Naive thymus-derived CD4-positive, alpha-beta T cell (primary cell): ENCODE results near the gene PTPRN2. TPM values are rescaled to one million over a fixed set of nuclear protein-coding genes. Genes with fewer than 3 reads are reported as not detected.
"Not testable (repeated sequence)": the region's sequence is repeated elsewhere in the genome, so short reads cannot be mapped to it uniquely, and the experiment has no call there.

Source experiments
- ATAC-seq: fragments of 150-1000 bp; cut with Tn5 transposase; 2 replicates; pipeline ENCODE4 v1.10.0; 2021; ENCODE audit warnings: mild to moderate bottlenecking, moderate library complexity
- CTCF ChIA-PET: fragments of 350-600 bp; sonication (Branson Sonifier 250); formaldehyde crosslinking; loops from one replicate; lab custom pipeline; 2021; ENCODE audit warnings: antibody characterized with exemption; lab: Charles Lee
- POLR2A ChIA-PET: fragments of 350-600 bp; sonication (Branson Sonifier 250); formaldehyde crosslinking; loops from one replicate; lab custom pipeline; 2021; ENCODE audit warnings: antibody characterized with exemption, inconsistent platforms; lab: Charles Lee
- DNase-seq, 9 donors: peaks; one replicate each; pipeline versions ENCODE4 v3.0.0 to v3.0.0-alpha.2; 2020 to 2022; ENCODE audit warnings: mixed read lengths in 1 of 9
- H3K27ac ChIP-seq: one replicate; pipeline ENCODE4 v1.7.0; 2013; ENCODE audit warnings: mild to moderate bottlenecking, low read depth, low read length, moderate library complexity
- H3K27me3 ChIP-seq, 2 donors: one replicate each; pipeline ENCODE4 v1.7.0; 2013; ENCODE audit warnings: low read length in 2 of 2, mild to moderate bottlenecking in 2 of 2, moderate library complexity in 2 of 2; ENCODE audit not compliant: control insufficient read depth in 2 of 2, insufficient read depth in 2 of 2
- H3K36me3 ChIP-seq, 3 experiments: 1 replicate in 2 of 3; 2 replicates in 1 of 3; pipeline ENCODE4 v1.7.0; 2013; ENCODE audit warnings: low read length in 3 of 3, mild to moderate bottlenecking in 3 of 3, moderate library complexity in 1 of 3; ENCODE audit not compliant: insufficient read depth in 3 of 3, control insufficient read depth in 2 of 3
- H3K4me1 ChIP-seq, 2 donors: one replicate each; pipeline ENCODE4 v1.7.0; 2013; ENCODE audit warnings: low read length in 2 of 2, mild to moderate bottlenecking in 2 of 2, moderate library complexity in 1 of 2; ENCODE audit not compliant: control insufficient read depth in 2 of 2, insufficient read depth in 2 of 2
- H3K4me3 ChIP-seq: 2 replicates; pipeline ENCODE4 v1.7.0; 2013; ENCODE audit warnings: mild to moderate bottlenecking, low read length
- H3K9me3 ChIP-seq, 3 experiments: 1 replicate in 2 of 3; 2 replicates in 1 of 3; pipeline ENCODE4 v1.7.0; 2013; ENCODE audit warnings: low read length in 3 of 3; ENCODE audit not compliant: control insufficient read depth in 2 of 3
- H3K27ac Mint-ChIP-seq, 9 donors: one replicate each; pipeline ENCODE4 v1.8.0; 2020 to 2022; ENCODE audit warnings: mixed read lengths in 9 of 9, mild to moderate bottlenecking in 8 of 9, moderate library complexity in 5 of 9, inconsistent platforms in 2 of 9
- H3K27me3 Mint-ChIP-seq, 5 donors: one replicate each; pipeline ENCODE4 v1.8.0; 2021 to 2022; ENCODE audit warnings: mixed read lengths in 5 of 5, mild to moderate bottlenecking in 1 of 5
- H3K36me3 Mint-ChIP-seq, 5 donors: one replicate each; pipeline ENCODE4 v1.8.0; 2020 to 2022; ENCODE audit warnings: mixed read lengths in 5 of 5, mild to moderate bottlenecking in 3 of 5, inconsistent platforms in 1 of 5
- H3K4me1 Mint-ChIP-seq, 7 donors: one replicate each; pipeline ENCODE4 v1.8.0; 2020 to 2022; ENCODE audit warnings: mixed read lengths in 7 of 7, mild to moderate bottlenecking in 3 of 7, inconsistent platforms in 1 of 7
- H3K4me3 Mint-ChIP-seq, 10 donors: one replicate each; pipeline ENCODE4 v1.8.0; 2020 to 2022; ENCODE audit warnings: mild to moderate bottlenecking in 10 of 10, mixed read lengths in 10 of 10, moderate library complexity in 6 of 10, inconsistent platforms in 2 of 10
- H3K9me3 Mint-ChIP-seq, 11 donors: one replicate each; pipeline ENCODE4 v1.8.0; 2020 to 2022; ENCODE audit warnings: mixed read lengths in 11 of 11, mild to moderate bottlenecking in 4 of 11, inconsistent platforms in 1 of 11, moderate library complexity in 1 of 11
- intact Hi-C, 2 donors: fragments of 100-400 bp; cut with micrococcal nuclease; formaldehyde crosslinking; loops; one replicate each; pipeline ENCODE4 v1.15.1; 2023
- polyA plus RNA-seq, 2 donors: library from polyadenylated mRNA; unstranded; fragments of 300-500 nt; fragmentation: Illumina TruSeq; gene quantifications; one replicate each; pipeline ENCODE4 v1.2.3, GENCODE V29; 2021
- total RNA-seq, 6 experiments: library from RNA in 5 of 6; stranded (reverse) in 5 of 6; gene quantifications; 1 replicate in 5 of 6; 2 replicates in 1 of 6; pipeline ENCODE4 v1.2.3 and lab custom pipeline; 2021 to 2026

PTPRN2 gene
- total and polyA plus RNA-seq, 7 experiments from 2014 or later, result 0.58 to 2.3 (median 1.4) TPM

GRCh38 chr7:158351481-158351880 lies 236.1 kb downstream of the PTPRN2 start:
- H3K4me3 Mint-ChIP-seq, result no peak overlapping the region
- no peak overlapping the region for H3K27ac Mint-ChIP-seq
- H3K4me1 ChIP-seq, result no peaks in the 10 kb centered on the region
- POLR2A ChIA-PET, result no interaction called here
- no peak overlapping the region for H3K4me3 ChIP-seq
- CTCF ChIA-PET, result no interaction called here
- ATAC-seq (no peak), DNase-seq (no peak)
- intact Hi-C loops, result no loop called here
- H3K27me3 Mint-ChIP-seq, result peaks cover 0 to 18% (median 14%) of the 10 kb centered on the region in 5 donors
- peaks cover 0 to 13% (median 0%) of the 10 kb centered on the region in 5 donors for H3K36me3 Mint-ChIP-seq
- H3K9me3 ChIP-seq, result no peaks in the 10 kb centered on the region
- H3K27ac ChIP-seq, result no peak overlapping the region
- H3K4me1 Mint-ChIP-seq, result no peaks in the 10 kb centered on the region
- H3K27me3 ChIP-seq, result no peaks in the 10 kb centered on the region
- peaks cover 0 to 35% (median 14%) of the 10 kb centered on the region in 11 donors for H3K9me3 Mint-ChIP-seq
- H3K36me3 ChIP-seq, result no peaks in the 10 kb centered on the region

DNA sequence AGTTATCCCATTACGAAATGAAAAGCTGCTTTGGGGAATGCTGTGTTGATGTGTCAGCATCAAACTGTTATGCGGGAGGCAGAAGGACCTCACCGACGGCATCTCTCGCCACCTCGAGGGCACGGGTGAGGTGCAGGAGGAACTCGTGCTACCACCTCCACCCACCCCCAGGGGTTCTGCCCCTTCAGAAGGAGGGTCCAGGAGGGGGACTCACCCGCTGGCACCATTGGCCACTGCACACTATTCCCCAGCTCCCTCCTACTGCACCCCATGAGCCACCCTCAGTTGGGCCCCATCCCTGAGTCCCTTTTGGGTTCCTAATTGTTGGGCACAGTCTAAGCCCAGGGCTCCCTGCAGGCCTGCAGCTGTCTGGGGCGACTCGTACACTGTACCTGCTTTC lies 236.6 kb downstream of the PTPRN2 start:
- no peaks in the 10 kb centered on the region for H3K4me1 ChIP-seq

DNA sequence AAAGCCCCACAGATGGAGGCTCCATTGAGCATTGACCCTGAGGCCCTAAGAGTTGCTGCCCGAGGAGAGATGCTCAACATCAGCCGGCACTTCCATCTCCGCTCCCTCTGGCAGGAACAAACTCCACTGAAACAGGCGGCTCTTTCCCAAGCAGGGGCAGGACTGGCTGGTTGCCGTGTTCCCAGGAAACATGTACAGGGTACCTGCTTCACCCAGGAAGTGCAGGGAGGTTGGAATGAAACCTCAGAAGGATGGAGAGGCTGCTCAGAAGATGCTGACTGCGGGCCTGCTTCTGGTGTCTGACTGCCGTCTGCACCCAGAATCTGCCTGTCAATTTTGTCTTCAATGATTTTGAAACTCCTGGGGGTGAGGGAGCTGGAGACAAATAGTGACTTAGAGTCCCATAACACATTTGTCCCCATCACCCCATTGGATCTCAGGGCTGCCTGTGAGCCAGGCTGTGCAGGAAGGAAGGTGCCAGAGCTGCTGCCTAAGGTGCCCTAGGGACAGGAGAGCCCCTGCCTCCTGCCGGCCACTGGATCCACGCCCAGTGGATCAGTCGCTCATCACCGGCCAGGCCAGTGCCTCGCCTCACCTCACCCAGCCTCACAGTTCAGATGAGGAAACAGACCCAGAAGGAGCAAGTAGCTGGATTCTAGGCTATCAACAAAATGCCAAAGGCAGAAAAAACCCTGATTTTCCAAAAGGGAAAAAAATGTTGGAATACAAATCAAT lies 237.3 kb downstream of the PTPRN2 start:
- POLR2A ChIA-PET, result no interaction called here
- no peak overlapping the region for H3K27ac Mint-ChIP-seq
- no peak for DNase-seq

More for the DNA sequence above, 236.6 kb downstream of the PTPRN2 start:
- Histone ChIP-seq H3K4me3 (no peak overlapping the region), H3K9me3 (no peaks in the 10 kb centered on the region), H3K27me3 (no peaks in the 10 kb centered on the region), H3K27ac (no peak overlapping the region), H3K36me3 (no peaks in the 10 kb centered on the region)
- ATAC-seq (peak; percentile 44), DNase-seq (no peak)
- no peaks in the 10 kb centered on the region for H3K4me1 Mint-ChIP-seq
- H3K9me3 Mint-ChIP-seq, result peaks cover 0 to 31% (median 10%) of the 10 kb centered on the region in 11 donors
- peaks cover 0 to 13% (median 0%) of the 10 kb centered on the region in 5 donors for H3K36me3 Mint-ChIP-seq
- ChIA-PET CTCF (no interaction called here), POLR2A (no interaction called here)
- H3K27me3 Mint-ChIP-seq, result peaks cover 0 to 14% (median 10%) of the 10 kb centered on the region in 5 donors
- intact Hi-C loops, result no loop called here
- H3K27ac Mint-ChIP-seq, result no peak overlapping the region
- no peak overlapping the region for H3K4me3 Mint-ChIP-seq

DNA sequence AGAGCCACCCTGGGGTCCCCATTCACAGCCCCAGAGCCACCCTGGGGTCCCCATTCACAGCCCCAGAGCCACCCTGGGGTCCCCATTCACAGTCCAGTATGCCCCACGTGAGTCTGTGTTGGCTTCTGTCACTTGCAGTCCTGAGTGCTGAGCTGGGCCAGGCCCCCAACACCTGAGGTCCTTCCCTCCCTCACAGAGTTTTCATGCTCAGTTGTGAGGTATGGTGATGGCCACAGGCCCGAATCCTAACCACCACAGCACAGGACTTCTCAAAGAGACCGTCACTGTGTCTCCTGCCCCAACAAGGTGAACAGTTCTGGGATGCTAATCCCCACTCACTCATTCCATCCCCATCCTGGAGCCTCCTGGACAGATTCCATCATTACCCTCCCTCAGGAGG lies 239.2 kb downstream of the PTPRN2 start:
- Histone ChIP-seq H3K9me3 (no peaks in the 10 kb centered on the region), H3K27me3 (no peaks in the 10 kb centered on the region), H3K4me1 (no peaks in the 10 kb centered on the region), H3K27ac (no peak overlapping the region), H3K4me3 (no peak overlapping the region), H3K36me3 (no peaks in the 10 kb centered on the region)
- Mint-ChIP-seq H3K27ac (no peak overlapping the region), H3K36me3 (no peaks in the 10 kb centered on the region), H3K4me1 (no peaks in the 10 kb centered on the region), H3K9me3 (peaks cover 0 to 5% (median 0%) of the 10 kb centered on the region in 11 donors), H3K27me3 (peaks cover 0 to 11% (median 0%) of the 10 kb centered on the region in 5 donors), H3K4me3 (no peak overlapping the region)
- POLR2A ChIA-PET, result no interaction called here
- intact Hi-C loops, result no loop called here
- no peak for ATAC-seq
- CTCF ChIA-PET, result no interaction called here
- no peak for DNase-seq

More for the DNA sequence above, 237.3 kb downstream of the PTPRN2 start:
- Mint-ChIP-seq H3K36me3 (peaks cover 0 to 13% (median 0%) of the 10 kb centered on the region in 5 donors), H3K9me3 (peaks cover 0 to 24% (median 10%) of the 10 kb centered on the region in 11 donors), H3K4me3 (no peak overlapping the region), H3K4me1 (no peaks in the 10 kb centered on the region), H3K27me3 (peaks cover 0 to 13% (median 7%) of the 10 kb centered on the region in 5 donors)
- no peaks in the 10 kb centered on the region for H3K27me3 ChIP-seq
- intact Hi-C loops, result no loop called here
- no peaks in the 10 kb centered on the region for H3K36me3 ChIP-seq
- no peak for ATAC-seq
- no peak overlapping the region for H3K27ac ChIP-seq
- CTCF ChIA-PET, result no interaction called here
- no peak overlapping the region for H3K4me3 ChIP-seq
- no peaks in the 10 kb centered on the region for H3K9me3 ChIP-seq
- H3K4me1 ChIP-seq, result no peaks in the 10 kb centered on the region

DNA sequence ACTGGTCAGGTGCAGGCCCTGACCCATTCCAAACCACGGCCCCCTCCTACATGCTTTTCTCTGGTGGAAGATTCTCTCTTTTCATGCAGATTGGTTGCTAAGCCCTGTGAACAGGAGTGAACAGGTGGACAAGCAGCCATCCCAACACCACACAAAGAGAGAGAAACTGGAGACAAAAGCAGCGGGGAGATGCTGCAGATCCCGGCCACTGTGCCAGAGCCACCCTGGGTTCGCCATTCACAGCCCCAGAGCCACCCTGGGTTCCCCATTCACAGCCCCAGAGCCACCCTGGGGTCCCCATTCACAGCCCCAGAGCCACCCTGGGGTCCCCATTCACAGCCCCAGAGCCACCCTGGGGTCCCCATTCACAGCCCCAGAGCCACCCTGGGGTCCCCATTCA lies 239.6 kb downstream of the PTPRN2 start:
- H3K9me3 Mint-ChIP-seq, CTCF ChIA-PET, H3K27ac ChIP-seq, H3K36me3 ChIP-seq, H3K4me3 ChIP-seq, DNase-seq, POLR2A ChIA-PET, H3K9me3 ChIP-seq, H3K27ac Mint-ChIP-seq, H3K4me1 Mint-ChIP-seq, ATAC-seq, H3K27me3 ChIP-seq, H3K27me3 Mint-ChIP-seq, H3K36me3 Mint-ChIP-seq, H3K4me1 ChIP-seq, intact Hi-C loops, H3K4me3 Mint-ChIP-seq: not testable (repeated sequence)

DNA sequence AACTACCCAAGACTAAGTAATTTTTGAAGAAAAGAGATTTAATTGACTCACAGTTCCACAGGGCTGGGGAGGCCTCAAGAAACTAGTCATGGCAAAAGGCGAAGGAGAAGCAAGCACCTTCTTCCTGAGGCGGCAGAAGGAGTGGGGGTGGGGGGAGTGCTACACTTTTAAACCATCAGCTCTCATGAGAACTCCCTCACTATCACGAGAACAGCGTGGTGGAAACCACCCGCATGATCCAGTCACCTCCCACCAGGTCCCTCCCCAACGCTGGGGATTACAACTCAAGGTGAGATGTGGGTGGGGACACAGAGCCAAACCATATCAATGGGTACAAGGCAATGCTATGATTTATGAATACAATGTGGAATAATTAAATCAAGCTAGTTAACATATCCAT lies 241.9 kb downstream of the PTPRN2 start:
- peaks cover 0 to 5% (median 0%) of the 10 kb centered on the region in 5 donors for H3K27me3 Mint-ChIP-seq

More for the DNA sequence above, 241.9 kb downstream of the PTPRN2 start:
- ATAC-seq, result no peak
- Histone ChIP-seq H3K4me3 (no peak overlapping the region), H3K36me3 (no peaks in the 10 kb centered on the region), H3K27me3 (no peaks in the 10 kb centered on the region), H3K27ac (no peak overlapping the region), H3K4me1 (no peaks in the 10 kb centered on the region), H3K9me3 (no peaks in the 10 kb centered on the region)
- Mint-ChIP-seq H3K4me1 (peaks cover 0 to 7% (median 0%) of the 10 kb centered on the region in 7 donors), H3K9me3 (peaks cover 0 to 20% (median 0%) of the 10 kb centered on the region in 11 donors), H3K27ac (no peak overlapping the region), H3K4me3 (no peak overlapping the region), H3K36me3 (peaks cover 0 to 4% (median 0%) of the 10 kb centered on the region in 5 donors)
- intact Hi-C loops, result no loop called here
- ChIA-PET POLR2A (no interaction called here), CTCF (no interaction called here)
- DNase-seq, result no peak
